Renal cortex interstitium (tissue), 11 donors: Measurements from ENCODE around the gene ERBIN. TPM values are rescaled to one million over a fixed set of nuclear protein-coding genes. Genes with fewer than 3 reads are reported as not detected.

Experiments used
- DNase-seq, 11 donors: peaks; one replicate each; pipeline ENCODE4 v3.0.0-alpha.2; 2013; ENCODE audit warnings: low read depth in 9 of 11, low spot score in 4 of 11; ENCODE audit errors: extremely low read depth in 1 of 11
- polyA plus RNA-seq, 3 donors: library from polyadenylated mRNA; unstranded; fragments of 120-200 nt; gene quantifications; one replicate each; pipeline ENCODE4 v1.2.1, GENCODE V29; 2013; ENCODE audit not compliant: insufficient read length in 3 of 3

ERBIN gene
- polyA plus RNA-seq, 3 donors = 94.7 to 116 (median 109) TPM

DNA sequence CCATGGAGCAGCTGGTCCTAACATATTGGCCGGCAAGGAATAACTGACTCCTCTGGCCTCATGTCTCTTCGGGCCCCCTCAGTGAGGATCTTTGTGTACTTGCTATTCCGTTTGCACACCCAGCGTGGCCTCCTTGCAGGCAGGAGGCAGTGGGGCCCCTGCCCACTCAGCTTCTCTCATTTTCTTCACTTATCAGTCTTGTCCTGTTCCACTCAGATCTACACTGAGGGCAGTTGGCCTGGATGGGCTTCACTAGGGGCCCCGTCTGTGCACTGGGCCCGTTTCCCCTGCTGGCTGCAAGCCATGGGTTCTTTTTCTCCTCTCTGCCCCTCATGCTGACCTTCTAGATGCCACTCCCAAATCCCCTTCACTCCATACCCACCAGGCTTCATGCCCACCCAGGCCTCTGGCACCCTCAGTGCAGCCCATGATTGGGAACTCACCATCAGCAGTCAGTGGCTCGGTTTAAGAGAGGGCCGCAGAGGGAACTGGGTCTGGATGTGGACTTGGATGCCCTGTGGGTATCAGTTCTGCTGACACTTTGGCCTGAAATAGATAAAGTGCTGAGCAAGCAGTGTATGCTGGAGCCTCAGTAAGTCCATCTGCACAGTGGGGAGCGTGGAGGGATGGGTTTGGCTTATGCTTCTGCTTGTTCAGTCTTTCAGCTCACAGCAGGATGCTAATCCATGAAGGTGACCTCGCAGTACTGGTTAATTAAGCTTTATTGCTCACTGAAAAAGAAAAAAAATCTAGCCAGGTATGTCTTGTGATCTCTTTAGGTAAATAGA lies 57.9 kb downstream of the ERBIN start:
- DNase-seq = no peak

DNA sequence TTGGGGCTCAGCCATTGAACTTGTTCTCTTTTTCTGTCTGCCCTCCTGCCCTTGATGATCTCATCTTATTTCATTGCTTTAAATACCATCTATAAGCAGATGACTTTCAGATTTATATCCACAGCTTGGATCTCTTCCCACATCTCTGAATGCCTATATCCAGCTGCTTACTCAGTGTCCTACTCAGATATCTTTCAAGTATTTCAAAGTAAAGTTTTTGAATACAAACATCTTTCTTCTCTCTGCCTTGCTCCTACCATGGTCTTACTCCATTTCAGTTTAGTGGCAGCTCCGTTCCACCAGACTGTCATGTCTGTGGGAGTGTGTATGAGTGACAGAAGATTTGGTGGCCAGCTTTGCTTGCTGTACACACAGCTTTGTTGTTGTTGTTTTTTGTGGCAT lies 59.7 kb downstream of the ERBIN start:
- DNase-seq = peak in 9 of 11 donors; percentile 18 to 53 (median 38)

DNA sequence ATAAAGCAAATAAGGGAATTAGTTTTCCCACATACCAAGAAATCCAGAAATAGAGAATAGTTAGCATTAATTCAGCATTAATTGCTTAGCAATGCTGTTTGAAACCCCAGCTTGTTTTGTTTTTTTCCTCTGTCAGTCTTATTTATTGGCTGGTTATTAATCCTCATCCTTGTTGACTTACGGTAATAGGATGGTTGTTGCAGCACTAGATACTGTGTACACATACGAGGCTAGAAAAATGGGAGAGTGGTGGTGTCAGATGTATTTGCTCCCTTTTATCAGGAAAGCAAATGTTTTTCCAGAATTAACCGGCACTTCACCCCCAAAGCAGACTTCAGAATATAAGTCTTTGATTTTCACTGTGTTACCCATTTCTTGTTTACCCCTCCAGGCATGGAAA lies 60.4 kb downstream of the ERBIN start:
- DNase-seq = peak in 2 of 11 donors; percentile 9 to 20

DNA sequence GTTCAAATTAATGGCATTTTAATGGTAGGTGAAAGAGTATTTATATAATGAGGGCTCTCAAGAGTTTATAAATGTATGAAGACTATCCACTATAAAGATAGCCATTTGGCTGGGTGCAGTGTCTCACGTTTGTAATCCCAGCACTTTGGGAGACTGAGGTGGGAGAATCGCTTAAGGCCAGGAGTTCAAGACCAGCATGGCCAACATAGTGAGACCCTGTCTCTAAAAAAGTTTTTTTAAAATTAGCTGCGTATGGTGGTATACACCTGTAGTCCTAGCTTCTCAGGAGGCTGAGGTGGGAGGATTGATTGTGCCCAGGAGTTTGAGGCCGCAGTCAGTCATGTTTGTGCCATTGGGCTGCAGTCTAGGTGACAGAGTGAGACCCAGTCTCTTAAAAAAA lies 61.6 kb downstream of the ERBIN start:
- DNase-seq = no peak

DNA sequence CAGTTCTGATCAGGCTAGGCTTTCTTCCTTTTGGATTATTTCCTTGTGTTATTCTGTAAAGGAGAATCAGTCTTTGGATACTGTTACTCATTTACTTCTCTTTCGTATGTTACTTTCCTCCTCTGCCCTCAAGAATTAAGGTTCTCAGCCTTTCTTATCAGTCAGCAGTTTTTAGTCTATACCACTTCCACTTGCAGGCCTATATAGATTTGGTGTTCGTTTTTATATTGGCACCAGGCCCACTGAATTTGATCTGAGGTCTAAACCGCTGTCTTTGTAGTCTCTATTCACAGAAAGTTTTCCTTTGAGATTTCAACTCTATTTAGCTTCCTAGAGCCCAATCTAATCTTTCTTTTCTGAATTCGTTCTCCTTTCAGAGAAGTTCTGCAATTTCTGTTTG lies 62.8 kb downstream of the ERBIN start:
- DNase-seq = no peak

DNA sequence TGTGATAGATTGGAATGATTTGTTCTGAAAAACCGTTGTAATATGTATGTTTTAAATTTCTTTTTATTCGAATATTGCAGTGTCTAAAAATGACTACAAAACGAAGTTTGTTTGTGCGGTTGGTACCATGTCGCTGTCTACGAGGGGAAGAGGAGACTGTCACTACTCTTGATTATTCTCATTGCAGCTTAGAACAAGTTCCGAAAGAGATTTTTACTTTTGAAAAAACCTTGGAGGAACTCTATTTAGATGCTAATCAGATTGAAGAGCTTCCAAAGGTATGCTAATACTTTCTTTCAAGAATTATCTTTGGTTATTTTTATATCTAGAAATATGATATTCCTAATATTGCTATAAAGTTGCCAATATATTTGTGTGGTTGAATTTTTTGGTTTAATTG lies 66.3 kb downstream of the ERBIN start:
- DNase-seq = no peak

DNA sequence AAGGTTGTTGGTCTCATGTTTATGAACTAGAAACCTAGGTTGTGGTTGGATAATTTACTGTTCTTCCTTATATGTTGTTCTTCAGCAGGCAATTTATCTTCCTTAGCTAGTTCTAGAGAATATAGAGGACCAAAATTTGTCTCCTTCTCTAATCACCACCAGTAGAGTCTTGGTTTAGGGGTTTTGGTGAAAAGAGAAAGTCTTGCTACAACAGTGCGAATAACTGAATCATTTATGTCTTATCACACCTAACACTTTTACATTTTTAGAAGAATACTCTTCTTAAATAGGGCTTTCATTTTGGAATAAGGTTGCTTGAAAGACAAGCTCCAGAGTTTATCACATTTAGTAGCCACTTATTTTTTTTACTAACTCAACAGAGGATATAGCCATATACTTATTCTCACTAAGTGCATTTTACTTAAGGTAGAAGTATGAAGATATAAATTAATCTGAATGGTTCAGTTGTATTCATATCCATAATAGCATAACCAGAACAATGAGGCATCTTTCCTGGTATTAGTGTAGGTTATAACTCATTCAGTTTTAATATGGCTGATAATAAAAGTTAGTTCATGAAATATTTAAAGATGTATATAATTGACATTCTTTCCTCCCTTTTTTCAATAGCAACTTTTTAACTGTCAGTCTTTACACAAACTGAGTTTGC lies 67.9 kb downstream of the ERBIN start:
- DNase-seq = no peak

DNA sequence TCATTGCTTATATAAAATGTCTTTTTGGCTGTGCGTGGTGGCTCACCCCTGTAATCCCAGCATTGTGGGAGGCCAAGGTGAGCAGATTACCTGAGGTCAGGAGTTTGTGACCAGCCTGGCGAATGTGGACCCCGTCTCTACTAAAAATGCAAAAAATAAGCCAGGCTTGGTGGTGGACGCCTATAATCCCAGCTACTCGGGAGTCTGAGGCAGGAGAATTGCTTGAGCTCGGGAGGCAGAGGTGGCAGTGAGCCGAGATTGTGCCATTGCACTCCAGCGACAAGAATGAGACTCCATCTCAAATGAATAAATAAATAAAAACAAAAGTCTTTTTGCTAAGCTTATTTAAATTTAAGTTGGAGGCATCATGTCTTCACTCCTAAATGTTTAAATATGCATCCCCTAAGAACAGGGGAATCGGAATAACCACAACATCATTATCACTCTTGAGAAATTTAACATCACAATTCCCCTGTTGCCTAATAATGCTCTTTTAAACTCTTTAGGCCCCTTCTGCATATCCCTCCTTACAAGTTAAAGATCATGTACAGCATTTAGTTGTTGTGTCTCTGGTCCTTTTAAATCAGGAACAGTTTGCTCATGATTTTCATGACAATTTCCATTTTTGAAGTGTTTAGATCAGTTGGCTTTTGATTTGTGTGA lies 72.8 kb downstream of the ERBIN start:
- no peak for DNase-seq

DNA sequence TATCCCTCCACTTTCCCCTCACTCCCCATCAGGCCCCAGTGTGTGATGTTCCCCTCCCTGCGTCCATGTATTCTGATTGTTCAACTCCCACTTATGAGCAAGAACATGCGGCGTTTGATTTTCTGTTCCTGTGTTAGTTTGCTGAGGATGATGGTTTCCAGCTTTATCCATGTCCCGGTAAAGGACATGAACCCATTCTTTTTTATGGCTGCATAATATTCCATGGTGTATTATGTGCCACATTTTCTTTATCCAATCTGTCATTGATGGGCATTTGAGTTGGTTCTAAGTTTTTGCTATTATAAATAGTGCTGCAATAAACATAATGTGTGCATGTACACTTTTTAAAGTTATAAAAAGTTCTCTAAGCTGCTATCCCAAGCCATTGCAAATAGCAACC lies 75.6 kb downstream of the ERBIN start:
- DNase-seq = no peak

DNA sequence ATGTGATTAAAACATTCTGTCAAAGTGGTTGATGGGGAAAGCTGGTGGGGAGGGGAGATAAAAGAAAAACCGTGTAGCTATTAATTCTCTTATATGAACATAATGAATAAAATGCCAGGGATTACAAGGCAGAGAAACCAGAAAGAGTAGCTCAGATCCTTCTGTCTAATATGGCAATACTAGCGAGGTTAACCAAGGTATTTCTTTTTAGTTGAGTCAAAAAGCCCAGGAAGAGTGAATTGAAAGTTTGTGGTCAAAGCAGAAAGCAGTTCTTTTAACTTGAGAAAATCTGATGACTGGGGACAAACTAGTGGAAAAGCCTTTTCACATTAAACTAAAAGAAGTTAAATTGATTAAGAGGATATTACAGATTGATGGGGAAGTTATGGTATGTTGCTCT lies 76.0 kb downstream of the ERBIN start:
- no peak for DNase-seq

DNA sequence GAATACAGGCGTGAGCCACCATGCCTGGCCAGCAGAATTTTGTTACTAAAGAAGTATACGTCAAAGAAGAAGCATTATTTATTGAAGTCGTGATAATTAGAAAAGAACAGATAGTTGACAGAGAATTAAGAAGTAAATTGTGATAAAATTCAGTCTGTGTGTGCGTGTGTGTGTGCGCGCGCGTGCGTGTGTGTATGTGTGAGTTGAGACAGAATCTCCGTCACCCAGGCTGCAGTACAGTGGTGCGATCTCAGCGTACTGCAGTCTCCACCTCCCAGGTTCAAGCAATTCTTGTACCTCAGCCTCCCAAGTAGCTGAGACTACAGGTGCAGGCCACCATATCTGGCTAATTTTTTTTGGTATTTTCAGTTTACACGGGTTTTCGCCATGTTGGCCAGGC lies 77.8 kb downstream of the ERBIN start:
- DNase-seq = no peak

DNA sequence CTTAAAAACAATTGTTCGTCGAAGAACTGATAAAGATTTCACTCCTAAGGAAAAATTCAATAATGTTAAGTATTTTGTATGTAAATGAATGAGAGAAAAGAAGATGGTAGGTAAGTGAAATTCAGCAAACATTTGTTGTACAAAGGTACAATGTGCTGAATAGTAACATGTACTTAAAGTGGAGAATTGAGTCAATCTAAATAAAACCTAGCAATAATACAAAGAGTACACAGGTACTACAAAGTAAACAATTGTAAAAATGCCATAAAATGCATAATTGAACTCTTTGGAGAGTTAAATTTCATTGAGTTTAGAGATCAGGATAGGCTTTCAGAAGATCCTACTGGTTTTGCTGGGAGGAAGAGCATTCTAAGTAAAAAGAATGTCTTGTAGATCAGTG lies 82.9 kb downstream of the ERBIN start:
- DNase-seq = no peak

DNA sequence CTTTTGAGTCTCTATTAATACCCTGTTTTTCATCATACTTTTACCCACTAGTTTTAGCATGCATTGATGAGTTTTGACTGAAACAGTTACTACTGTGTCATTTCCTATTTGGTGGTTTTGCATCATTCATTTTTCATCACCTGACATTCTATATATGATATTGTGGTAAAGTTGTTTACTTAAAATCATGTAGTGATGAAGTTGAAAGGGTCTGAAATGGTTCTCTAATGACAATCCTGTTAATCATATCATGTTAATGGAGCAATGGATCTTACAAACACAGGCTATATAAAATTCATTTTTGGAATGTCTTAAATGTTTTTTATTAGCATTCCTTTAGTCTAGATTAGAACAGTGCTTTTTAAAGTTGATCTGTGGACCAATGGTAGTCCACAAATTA lies 84.1 kb downstream of the ERBIN start:
- no peak for DNase-seq

DNA sequence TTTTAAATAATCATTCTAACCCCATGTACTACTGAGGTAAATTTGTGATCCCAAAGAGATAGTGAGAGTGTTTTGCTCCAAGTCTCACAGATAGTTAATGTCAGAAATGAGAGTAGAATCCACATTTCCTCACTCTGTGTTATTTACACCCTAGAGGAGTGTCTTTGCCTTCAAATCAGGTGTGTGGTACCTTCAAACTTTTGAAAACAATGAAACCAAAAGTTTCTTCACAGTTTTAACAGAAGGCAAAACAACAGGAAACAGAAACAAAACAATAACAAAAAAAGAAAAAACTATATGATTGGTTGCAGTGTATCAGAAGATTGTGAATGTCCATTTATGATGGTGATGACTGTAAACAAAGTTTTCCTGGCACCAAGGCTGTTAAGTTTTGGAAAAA lies 85.9 kb downstream of the ERBIN start:
- DNase-seq = no peak

DNA sequence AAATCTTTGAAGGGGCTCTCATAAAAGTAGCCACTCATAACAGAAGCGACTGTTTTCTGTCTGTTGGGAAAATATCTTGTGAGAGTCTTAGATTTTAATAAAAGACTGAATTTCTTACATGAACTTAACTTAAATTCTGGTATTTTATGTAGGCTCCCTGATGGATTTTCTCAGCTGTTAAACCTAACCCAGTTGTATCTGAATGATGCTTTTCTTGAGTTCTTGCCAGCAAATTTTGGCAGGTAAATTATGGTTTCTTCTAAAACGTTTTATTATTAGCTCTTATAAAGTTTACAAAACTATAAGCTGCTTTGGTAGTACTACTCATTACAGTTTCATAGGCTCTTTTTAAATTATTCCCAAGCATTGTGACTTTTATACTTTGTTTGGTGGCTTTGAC lies 87.0 kb downstream of the ERBIN start:
- no peak for DNase-seq

DNA sequence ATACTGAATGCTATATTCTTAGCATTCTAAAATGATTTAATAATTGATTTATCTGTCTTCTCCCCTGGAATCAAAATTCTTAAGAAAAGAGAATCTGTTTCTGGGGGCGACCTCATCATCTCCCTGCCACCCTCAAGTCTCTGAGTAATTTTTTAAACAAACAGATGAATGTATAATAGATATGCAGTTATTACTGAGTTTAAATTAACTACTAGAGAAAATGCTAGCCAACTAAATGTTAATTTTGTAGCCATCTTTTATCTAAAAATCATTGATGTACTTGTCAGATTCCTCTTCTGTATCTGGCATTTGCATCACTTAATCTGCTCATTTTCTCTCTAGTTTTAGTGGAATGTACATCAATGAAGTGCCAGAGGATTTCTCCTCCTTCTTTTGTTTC lies 87.5 kb downstream of the ERBIN start:
- DNase-seq = no peak

DNA sequence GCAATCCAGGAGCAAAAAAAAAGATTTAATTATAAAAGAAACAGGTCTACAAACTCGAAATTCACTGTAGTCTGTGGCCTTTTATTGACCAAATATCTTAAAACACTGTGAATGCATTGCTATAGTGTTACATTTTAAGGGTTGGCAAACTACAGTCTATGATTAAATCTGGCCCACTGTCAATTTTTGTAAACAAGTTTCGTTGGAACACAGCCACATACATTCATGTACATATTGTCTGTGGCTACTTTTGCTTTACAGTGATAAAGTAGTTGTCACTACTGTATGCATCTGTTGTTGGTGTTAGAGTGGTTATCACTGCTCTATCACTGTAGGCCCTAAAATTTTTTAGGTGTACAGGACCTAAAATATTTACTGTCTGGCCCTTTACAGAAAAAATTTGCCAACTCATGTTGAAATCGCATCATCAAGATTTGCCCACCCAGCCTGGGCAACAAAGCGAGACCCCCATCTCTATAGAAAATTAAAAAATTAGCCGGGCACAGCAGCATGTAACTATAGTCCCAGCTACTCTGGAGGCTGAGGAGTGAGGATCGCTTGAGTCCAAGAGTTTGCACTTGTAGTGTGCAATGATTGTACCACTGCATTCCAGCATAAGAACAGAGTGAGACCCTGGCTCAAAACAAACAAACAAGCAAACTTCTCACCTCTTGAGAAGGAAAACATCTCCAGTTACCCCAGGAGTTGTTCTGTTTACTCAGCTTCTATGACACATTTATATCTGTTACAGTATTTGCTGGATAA lies 89.0 kb downstream of the ERBIN start:
- no peak for DNase-seq

DNA sequence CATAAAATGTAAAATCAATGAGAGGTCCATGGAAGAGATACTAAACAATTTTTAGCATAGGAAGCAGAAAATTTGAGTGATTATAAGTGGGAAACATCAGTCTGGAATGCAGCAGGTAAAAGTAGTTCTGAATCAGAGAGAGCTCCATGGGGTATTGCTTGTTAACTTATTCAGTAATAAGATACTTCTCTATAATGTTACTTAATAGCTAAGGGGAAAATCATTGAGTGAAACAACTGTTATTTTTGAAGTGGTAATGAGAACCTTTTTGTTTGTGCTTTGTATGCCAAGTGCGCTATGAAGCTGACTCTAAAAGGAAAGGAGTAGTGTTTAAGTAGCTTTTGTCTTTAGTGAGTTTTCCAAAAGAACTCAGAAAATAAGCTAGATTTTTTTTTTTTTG lies 95.2 kb downstream of the ERBIN start:
- no peak for DNase-seq

DNA sequence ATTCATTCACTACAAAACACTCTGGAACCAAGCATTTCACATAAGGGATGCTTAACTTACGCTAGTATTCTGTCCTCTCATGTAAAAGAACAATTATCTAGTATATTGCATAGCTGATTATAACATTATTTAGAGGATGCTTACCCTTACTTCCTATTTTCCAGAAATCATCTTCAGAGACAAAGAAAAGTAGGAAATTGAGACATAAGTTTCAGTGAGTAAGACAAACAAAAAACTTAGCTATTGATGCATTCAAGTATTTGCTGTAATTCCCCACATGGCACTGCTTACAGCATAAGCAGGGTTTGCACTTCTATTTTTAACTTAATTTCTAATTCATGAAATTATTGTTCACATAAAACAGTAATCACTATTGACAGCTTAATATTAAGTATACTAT lies 112.9 kb downstream of the ERBIN start:
- no peak for DNase-seq

DNA sequence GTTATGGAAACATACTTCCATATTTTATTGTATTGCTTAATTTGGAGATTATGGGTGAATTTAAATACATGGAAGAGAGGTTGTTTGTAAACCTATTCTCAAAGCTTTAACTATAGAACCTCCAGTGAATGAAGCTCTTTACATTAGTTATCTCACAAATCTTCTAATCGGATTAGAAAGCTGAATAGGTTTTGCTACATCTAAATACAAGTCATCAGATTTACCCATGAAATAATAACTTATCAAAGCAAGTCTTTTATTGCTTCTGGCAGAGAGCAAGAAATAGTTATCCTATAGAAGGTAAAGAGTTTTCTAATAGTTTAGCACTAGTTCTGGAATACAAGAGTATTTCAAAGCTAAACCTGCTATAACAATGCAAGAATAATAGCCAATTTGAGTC lies 113.3 kb downstream of the ERBIN start:
- DNase-seq = no peak
